ENCODE results near the gene TSPAN18. TPM values are rescaled to one million over a fixed set of nuclear protein-coding genes. Genes with fewer than 3 reads are reported as not detected.

TSPAN18 gene
- total RNA-seq, 1 donor from 2014 or later, result 717 TPM

DNA sequence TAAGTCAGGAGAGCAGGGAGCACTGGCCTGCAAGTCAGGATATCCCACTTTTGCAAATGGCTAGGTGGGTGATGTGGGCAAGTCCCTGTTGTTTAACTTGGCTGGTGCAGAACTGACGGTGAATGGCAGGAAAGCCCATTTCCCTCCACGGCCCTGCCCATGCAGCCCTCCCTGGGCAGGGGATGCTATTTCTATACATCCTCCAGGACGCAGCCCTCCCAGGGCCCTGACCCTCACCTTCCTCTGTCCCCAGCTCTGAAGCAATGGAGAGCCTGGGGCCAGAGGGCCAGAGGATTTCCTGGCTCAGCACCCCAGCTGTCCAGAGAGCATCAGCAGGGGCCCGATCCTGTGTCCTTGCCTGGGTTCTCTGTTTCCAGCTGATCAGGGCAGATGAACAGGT, 91.3 kb downstream of the TSPAN18 start:
- peak; percentile 43 for DNase-seq (ENCODE audit: low spot score)
- Mint-ChIP-seq H3K4me1 (ENCODE audit: unreplicated experiment) (peaks cover 94% of the 10 kb centered on the region), H3K27ac (ENCODE audit: unreplicated experiment) (peak overlapping the region; percentile 95), H3K36me3 (ENCODE audit: low read depth, unreplicated experiment) (peaks cover 61% of the 10 kb centered on the region), H3K27me3 (ENCODE audit: unreplicated experiment) (peaks cover 40% of the 10 kb centered on the region), H3K9me3 (ENCODE audit: unreplicated experiment) (no peaks in the 10 kb centered on the region), H3K4me3 (ENCODE audit: unreplicated experiment) (no peak overlapping the region)
- TF ChIP-seq, protein P1, sequence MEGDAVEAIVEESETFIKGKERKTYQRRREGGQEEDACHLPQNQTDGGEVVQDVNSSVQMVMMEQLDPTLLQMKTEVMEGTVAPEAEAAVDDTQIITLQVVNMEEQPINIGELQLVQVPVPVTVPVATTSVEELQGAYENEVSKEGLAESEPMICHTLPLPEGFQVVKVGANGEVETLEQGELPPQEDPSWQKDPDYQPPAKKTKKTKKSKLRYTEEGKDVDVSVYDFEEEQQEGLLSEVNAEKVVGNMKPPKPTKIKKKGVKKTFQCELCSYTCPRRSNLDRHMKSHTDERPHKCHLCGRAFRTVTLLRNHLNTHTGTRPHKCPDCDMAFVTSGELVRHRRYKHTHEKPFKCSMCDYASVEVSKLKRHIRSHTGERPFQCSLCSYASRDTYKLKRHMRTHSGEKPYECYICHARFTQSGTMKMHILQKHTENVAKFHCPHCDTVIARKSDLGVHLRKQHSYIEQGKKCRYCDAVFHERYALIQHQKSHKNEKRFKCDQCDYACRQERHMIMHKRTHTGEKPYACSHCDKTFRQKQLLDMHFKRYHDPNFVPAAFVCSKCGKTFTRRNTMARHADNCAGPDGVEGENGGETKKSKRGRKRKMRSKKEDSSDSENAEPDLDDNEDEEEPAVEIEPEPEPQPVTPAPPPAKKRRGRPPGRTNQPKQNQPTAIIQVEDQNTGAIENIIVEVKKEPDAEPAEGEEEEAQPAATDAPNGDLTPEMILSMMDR (IDR thresholded peaks at IDR 0.05; ENCODE audit: unreplicated experiment), result no peak

DNA sequence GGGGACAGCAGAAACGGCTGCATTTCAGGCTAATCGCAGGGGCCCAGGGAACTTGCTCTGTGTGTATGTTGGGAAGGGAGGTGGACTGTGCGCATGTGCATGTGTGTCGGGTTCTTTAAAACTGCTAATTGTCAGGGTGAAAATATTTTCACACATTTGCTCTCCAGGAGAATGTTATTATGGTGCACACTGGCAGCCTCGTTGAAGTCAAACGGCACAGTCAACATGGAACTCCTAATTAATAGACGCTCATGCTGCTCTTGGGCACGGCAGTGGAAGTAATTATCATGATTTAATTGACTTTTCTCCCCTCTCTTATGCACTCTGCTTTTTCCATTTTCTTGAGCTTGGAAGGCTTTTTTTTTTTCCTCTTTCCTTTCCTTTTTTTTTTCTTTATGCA, 92.6 kb downstream of the TSPAN18 start:
- Mint-ChIP-seq H3K36me3 (ENCODE audit: low read depth, unreplicated experiment) (peaks cover 56% of the 10 kb centered on the region), H3K4me1 (ENCODE audit: unreplicated experiment) (peaks cover 94% of the 10 kb centered on the region), H3K9me3 (ENCODE audit: unreplicated experiment) (no peaks in the 10 kb centered on the region), H3K27ac (ENCODE audit: unreplicated experiment) (peak overlapping the region; percentile 71), H3K27me3 (ENCODE audit: unreplicated experiment) (peaks cover 42% of the 10 kb centered on the region), H3K4me3 (ENCODE audit: unreplicated experiment) (peak overlapping the region; percentile 65)
- no peak for DNase-seq (ENCODE audit: low spot score)
- TF ChIP-seq, protein P1 (IDR thresholded peaks at IDR 0.05; ENCODE audit: unreplicated experiment), result no peak

DNA sequence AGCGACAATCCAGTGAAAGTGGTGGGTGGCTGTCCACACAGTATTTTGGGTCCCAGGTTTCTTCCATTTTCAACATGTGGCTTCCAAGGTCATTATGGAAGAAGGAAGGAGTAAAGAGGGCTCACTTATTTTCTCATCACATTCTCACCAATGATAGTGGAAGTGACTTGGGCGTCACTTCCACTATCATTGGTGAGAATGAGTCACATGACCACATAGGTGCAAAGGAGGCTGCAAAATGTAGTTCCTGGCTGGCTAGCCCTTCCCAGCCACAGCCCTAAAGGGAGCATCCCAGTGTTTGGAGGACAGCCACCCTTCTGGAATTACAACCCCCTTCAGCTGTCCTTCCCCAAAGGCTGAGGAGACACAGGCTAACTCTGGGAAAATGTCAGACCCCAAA, 95.6 kb downstream of the TSPAN18 start:
- TF ChIP-seq, protein P1 (IDR thresholded peaks at IDR 0.05; ENCODE audit: unreplicated experiment), result no peak
- Mint-ChIP-seq H3K9me3 (ENCODE audit: unreplicated experiment) (no peaks in the 10 kb centered on the region), H3K4me1 (ENCODE audit: unreplicated experiment) (peaks cover 94% of the 10 kb centered on the region), H3K36me3 (ENCODE audit: low read depth, unreplicated experiment) (peaks cover 59% of the 10 kb centered on the region), H3K27ac (ENCODE audit: unreplicated experiment) (no peak overlapping the region), H3K4me3 (ENCODE audit: unreplicated experiment) (no peak overlapping the region), H3K27me3 (ENCODE audit: unreplicated experiment) (peaks cover 32% of the 10 kb centered on the region)
- DNase-seq (ENCODE audit: low spot score), result no peak

DNA sequence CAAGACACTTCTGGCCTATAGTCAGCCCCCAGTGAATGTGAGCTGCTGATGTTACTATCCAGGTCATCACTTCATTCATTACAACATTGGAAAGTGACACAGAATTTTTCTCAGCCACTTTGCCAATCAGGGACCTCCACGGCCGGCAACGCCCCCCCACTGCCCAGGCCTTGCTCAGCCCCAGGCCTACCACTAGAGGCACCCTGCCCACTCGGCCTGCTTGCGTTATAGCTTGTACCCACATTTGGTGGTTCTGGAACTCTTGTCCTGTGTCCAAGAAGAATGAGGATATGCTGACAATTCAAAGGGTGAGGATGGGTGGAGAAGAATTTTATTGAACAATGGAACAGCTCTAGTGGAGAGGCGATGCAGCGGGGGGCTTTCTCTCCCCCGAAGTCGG, 96.2 kb downstream of the TSPAN18 start:
- Mint-ChIP-seq H3K4me3 (ENCODE audit: unreplicated experiment) (peak overlapping the region; percentile 21), H3K27me3 (ENCODE audit: unreplicated experiment) (peaks cover 33% of the 10 kb centered on the region), H3K36me3 (ENCODE audit: low read depth, unreplicated experiment) (peaks cover 62% of the 10 kb centered on the region), H3K27ac (ENCODE audit: unreplicated experiment) (peak overlapping the region; percentile 99), H3K4me1 (ENCODE audit: unreplicated experiment) (peaks cover 94% of the 10 kb centered on the region), H3K9me3 (ENCODE audit: unreplicated experiment) (no peaks in the 10 kb centered on the region)
- TF ChIP-seq, protein P1 (IDR thresholded peaks at IDR 0.05; ENCODE audit: unreplicated experiment), result peak; percentile 36
- DNase-seq (ENCODE audit: low spot score), result peak; percentile 37

DNA sequence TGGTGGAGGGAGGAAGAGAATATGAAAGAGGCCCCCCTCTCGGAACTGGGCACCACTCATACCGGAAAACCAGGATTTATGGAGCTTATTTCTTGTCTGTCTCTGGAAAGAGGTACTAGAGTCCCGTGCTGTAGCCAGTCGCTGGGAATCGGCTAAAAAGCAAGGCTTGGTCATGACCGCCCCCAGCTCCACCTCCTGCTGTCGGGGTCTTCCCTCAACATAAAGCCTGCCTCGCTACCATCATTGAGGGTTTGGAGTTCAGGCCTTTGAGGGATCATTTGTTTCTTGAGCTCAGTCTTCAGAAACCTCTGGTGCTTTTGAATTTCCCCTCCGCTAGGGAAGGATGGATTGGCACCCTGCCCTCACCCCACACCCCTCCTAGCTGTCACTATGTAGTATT, 97.1 kb downstream of the TSPAN18 start:
- Mint-ChIP-seq H3K27ac (ENCODE audit: unreplicated experiment) (peak overlapping the region; percentile 99), H3K4me3 (ENCODE audit: unreplicated experiment) (peak overlapping the region; percentile 56), H3K27me3 (ENCODE audit: unreplicated experiment) (peaks cover 36% of the 10 kb centered on the region), H3K4me1 (ENCODE audit: unreplicated experiment) (peaks cover 94% of the 10 kb centered on the region), H3K9me3 (ENCODE audit: unreplicated experiment) (no peaks in the 10 kb centered on the region), H3K36me3 (ENCODE audit: low read depth, unreplicated experiment) (peaks cover 65% of the 10 kb centered on the region)
- DNase-seq (ENCODE audit: low spot score), result no peak
- TF ChIP-seq, protein P1 (IDR thresholded peaks at IDR 0.05; ENCODE audit: unreplicated experiment), result no peak
